GM21528 (cell line): ENCODE data around the gene LCN2.
A peak's percentile ranks its signal among the peaks of the same experiment; 100 is the strongest.

Experiments used
- ATAC-seq: cut with Tn5 transposase; IDR thresholded peaks from one replicate; pipeline ENCODE4 v1.9.1; 2021; ENCODE audit warnings: mild to moderate bottlenecking, moderate library complexity; ENCODE audit not compliant: unreplicated experiment, low FRiP score

LCN2 gene

DNA sequence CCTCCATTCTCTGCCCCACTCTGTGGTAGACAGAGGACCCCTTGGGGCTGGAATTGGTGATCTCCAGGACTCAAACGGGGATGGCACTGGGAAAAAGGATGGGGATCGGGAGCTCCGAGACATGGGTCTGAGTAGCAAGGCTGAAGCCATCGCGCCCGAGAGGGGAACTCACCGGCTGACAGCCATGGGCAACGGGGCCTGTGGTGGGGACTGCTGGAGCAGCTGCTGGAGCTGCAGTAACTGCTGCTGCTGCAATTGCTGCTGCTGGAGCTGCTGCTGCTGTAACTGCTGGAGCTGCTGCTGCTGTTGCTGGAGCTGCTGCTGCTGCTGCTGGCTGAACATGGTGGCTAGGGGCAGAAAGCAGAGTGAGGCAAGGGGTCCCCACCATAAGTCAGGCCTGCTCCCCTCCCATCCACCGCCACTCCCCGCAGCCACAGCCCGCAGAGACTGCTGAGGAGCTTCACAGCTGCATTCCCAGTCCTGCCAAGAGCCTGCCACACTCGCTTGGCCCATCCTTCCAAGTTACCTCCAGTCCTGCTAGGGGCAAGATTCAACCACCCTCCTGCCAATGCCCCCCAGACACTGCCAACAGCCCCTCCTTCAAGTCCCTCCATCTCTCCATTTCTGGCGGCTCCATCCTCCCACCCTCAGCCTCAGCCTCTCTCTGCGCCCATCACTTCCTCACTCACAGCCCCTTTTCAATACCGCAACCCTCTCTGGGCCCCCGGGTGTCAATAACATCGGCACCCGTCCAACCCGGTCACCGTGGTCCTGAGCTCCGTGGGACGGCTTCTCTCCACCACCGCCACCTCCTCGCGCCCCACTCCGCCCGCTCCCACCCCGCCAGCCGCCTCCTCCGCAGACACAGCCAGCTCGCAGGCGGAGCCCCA lies 41.5 kb downstream of the LCN2 start:
- ATAC-seq, result peak; percentile 18

GRCh38 chr9:128191406-128192046 lies 42.3 kb downstream of the LCN2 start, which contains the start of gene CIZ1:
Gene CIZ1 (minus strand): TSS chr9:128191572. CDS start chr9:128190857, 715 bp downstream.
- peak; percentile 89 for ATAC-seq

DNA sequence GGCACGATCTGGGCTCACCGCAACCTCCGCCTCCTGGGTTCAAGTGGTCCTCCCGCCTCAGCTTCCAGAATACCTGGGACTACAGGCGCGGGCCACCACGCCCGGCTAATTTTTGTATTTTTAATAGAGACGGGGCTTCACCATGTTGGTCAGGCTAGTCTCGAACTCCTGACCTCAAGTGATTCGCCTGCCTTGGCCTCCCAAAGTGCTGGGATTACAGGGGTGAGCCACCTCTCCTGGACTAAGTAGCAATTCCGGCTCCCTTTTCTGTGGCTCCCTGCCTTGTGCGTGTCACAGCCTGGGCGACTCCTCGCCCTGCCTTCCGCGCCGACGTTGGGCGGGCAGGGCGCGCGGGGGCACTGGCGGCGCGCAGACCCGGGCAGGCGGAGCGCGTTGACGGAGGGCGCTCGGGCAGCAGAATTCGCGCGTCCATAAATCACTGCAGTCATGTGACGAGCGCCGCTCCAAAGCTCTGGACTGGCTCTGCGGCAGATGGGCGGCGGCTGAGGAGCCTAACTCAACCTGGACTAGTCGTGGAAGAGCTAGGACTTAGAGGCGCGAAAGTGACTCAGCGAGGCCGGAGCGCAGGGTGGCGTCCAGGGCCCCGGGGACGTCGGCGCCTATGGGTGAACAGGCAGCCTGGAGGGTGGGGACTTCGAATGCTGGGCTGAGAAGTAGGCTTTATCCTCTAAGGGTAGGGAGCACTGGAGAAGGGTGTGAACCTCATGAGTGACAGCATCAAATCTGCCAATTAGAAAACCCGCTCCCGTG lies 43.5 kb downstream of the LCN2 start:
- ATAC-seq, result no peak

- no peak for ATAC-seq
Measured at GRCh38 chr9:128193469-128194096, 44.3 kb downstream of the LCN2 start.

GRCh38 chr9:128201441-128202369 lies 52.5 kb downstream of the LCN2 start:
- no peak for ATAC-seq

DNA sequence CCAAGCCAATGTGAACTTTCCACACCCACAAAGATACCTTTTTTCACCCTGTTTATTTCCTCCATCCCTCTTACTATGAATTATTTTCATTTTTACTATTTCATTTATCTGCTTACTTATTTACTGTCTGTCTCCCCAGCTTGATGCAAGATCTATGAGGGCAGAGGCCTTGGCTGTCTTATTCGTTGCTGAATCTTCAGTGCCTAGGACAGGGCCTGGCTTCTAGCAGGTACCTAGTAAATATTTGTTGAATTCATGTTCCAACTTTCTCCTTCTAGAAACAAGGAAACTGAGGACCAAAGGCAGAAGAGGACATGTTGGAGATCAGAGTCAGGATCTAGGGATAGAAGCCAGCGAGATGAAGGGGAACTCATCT lies 53.4 kb downstream of the LCN2 start:
- ATAC-seq, result no peak
